Vagina (tissue), 2 donors: ENCODE data around the gene CAVIN4. TPM values are rescaled to one million over a fixed set of nuclear protein-coding genes. Genes with fewer than 3 reads are reported as not detected.

Experiments
- DNase-seq, 2 donors: peaks; one replicate each; pipeline ENCODE4 v3.0.0-alpha.2; 2017; ENCODE audit errors: extremely low spot score in 2 of 2
- H3K27ac ChIP-seq: fragments of 200-600 bp; sonication (generic); one replicate; pipeline ENCODE4 v1.5.1; 2019
- H3K27me3 ChIP-seq: fragments of 200-600 bp; sonication (generic); one replicate; pipeline ENCODE4 v1.5.1; 2019
- H3K36me3 ChIP-seq, 2 donors: fragments of 200-600 bp; sonication (generic); one replicate each; pipeline ENCODE4 v1.5.1; 2017 to 2019
- H3K4me1 ChIP-seq: fragments of 200-600 bp; sonication (generic); one replicate; pipeline ENCODE4 v1.5.1; 2019
- H3K4me3 ChIP-seq, 2 donors: fragments of 200-600 bp; sonication (generic); 1 replicate in 1 of 2; 2 replicates in 1 of 2; pipeline ENCODE4 v1.5.1; 2016 to 2019
- H3K9me3 ChIP-seq: fragments of 200-600 bp; sonication (generic); one replicate; pipeline ENCODE4 v1.5.1; 2019
- POLR2A ChIP-seq, 2 donors: fragments of 450-650 bp; IDR thresholded peaks; one replicate each; pipeline ENCODE4 v1.6.1; 2017; ENCODE audit warnings: antibody characterized with exemption in 2 of 2, mild to moderate bottlenecking in 2 of 2, moderate library complexity in 2 of 2
- POLR2AphosphoS5 ChIP-seq, 2 donors: sonication (generic); formaldehyde crosslinking; IDR thresholded peaks; one replicate each; pipeline ENCODE4 v1.9.0; 2017; ENCODE audit warnings: antibody characterized with exemption in 2 of 2, mild to moderate bottlenecking in 2 of 2, low read depth in 1 of 2; ENCODE audit not compliant: insufficient read depth in 1 of 2
- intact Hi-C: fragments of 100-400 bp; cut with DNase I; formaldehyde crosslinking; loops from one replicate; pipeline ENCODE4 v1.15.1; 2023
- total RNA-seq: library from RNA; depleted of rRNA; stranded (reverse); fragments of >200 nt; gene quantifications from one replicate; pipeline ENCODE4 v1.2.3, GENCODE V29; 2016
- TF ChIP-seq, protein P1 (sequence below), 3 experiments: fragments of 450-650 bp in 2 of 3; fragments of 200-600 bp in 1 of 3; sonication (generic) in 1 of 3; IDR thresholded peaks; one replicate each; pipeline ENCODE4 v1.5.1; 2017 to 2019; ENCODE audit warnings: antibody characterized with exemption in 3 of 3, mild to moderate bottlenecking in 2 of 3, moderate library complexity in 2 of 3

Gene CAVIN4
- total RNA-seq, 1 donor from 2014 or later, result 0.49 TPM

DNA sequence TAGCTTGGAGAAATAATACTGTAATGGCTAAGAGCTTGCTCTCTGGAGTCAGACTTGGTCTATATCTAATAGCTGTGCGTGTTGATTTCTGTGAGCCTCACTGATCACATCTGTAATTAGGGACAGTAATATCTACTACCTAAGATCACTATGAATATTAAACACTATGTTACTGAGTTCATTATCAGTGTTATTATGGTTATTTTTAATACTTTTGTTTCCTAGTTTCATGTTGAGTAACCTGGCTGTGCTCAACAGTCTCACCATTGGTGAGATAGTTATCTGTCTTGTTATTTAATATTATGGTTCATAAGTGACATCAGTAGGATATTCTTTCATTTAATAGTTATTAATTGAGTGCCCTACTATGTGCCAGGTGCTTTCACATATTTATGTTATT, 22.4 kb upstream of the CAVIN4 start:
- Histone ChIP-seq H3K27ac (no peak overlapping the region), H3K4me3 (no peak overlapping the region), H3K36me3 (no peaks in the 10 kb centered on the region), H3K9me3 (no peaks in the 10 kb centered on the region), H3K27me3 (no peaks in the 10 kb centered on the region), H3K4me1 (no peaks in the 10 kb centered on the region)
- intact Hi-C loops, result no loop called here
- no peak for DNase-seq
- TF ChIP-seq POLR2AphosphoS5 (IDR thresholded peaks at IDR 0.05; ENCODE audit: insufficient read depth in 1 of 2, low read depth in 1 of 2), result no peak
- TF ChIP-seq, protein P1, sequence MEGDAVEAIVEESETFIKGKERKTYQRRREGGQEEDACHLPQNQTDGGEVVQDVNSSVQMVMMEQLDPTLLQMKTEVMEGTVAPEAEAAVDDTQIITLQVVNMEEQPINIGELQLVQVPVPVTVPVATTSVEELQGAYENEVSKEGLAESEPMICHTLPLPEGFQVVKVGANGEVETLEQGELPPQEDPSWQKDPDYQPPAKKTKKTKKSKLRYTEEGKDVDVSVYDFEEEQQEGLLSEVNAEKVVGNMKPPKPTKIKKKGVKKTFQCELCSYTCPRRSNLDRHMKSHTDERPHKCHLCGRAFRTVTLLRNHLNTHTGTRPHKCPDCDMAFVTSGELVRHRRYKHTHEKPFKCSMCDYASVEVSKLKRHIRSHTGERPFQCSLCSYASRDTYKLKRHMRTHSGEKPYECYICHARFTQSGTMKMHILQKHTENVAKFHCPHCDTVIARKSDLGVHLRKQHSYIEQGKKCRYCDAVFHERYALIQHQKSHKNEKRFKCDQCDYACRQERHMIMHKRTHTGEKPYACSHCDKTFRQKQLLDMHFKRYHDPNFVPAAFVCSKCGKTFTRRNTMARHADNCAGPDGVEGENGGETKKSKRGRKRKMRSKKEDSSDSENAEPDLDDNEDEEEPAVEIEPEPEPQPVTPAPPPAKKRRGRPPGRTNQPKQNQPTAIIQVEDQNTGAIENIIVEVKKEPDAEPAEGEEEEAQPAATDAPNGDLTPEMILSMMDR (IDR thresholded peaks at IDR 0.05), result no peak
- no peak for TF ChIP-seq POLR2A (IDR thresholded peaks at IDR 0.05)

DNA sequence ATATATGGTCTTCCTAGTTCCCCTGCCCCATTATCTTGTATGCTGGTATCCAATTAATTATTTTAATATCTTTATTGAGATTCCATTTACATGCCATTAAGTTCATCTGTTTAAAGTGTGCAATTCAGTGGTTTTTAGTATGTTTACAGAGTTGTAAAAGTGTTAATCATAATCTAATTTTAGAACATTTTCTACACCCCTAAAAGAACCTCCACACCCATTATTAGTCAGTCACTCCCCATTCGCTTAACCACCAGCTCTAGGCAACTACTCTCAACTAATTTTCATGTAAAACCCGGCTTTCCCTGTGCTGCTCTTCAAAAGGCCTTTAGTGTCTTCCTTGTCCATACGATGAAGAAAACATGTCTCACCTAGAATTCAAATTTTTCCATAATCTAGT, 20.8 kb upstream of the CAVIN4 start:
- no peak for DNase-seq
- intact Hi-C loops, result no loop called here
- no peaks in the 10 kb centered on the region for H3K27me3 ChIP-seq
- TF ChIP-seq, protein P1 (IDR thresholded peaks at IDR 0.05), result no peak
- TF ChIP-seq POLR2A (IDR thresholded peaks at IDR 0.05) (no peak), POLR2AphosphoS5 (IDR thresholded peaks at IDR 0.05; ENCODE audit: insufficient read depth in 1 of 2, low read depth in 1 of 2) (no peak)
- H3K9me3 ChIP-seq, result no peaks in the 10 kb centered on the region
- no peaks in the 10 kb centered on the region for H3K4me1 ChIP-seq
- H3K27ac ChIP-seq, result no peak overlapping the region
- H3K4me3 ChIP-seq, result no peak overlapping the region
- no peaks in the 10 kb centered on the region for H3K36me3 ChIP-seq

DNA sequence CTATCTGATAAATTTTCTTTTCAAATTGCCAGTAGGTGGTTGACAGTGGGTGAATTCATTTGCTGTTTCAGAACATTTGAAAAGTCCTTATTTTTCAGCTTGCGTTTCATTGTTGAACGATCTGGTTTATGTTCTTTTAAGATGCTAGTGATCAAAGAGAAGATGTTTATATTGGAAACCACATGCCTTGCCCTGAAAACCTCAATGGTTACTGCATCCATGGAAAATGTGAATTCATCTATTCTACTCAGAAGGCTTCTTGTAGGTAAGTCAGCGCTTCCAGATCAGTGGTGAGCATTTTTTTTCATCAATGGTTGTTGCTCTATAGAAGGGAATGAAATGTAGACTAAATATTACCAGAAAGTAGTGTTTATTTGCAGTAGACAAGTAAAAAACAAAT, 16.6 kb upstream of the CAVIN4 start:
- no peak for TF ChIP-seq POLR2AphosphoS5 (IDR thresholded peaks at IDR 0.05; ENCODE audit: insufficient read depth in 1 of 2, low read depth in 1 of 2)
- TF ChIP-seq POLR2A (IDR thresholded peaks at IDR 0.05), result no peak
- TF ChIP-seq, protein P1 (IDR thresholded peaks at IDR 0.05), result no peak
- Histone ChIP-seq H3K27me3 (no peaks in the 10 kb centered on the region), H3K27ac (no peak overlapping the region), H3K36me3 (no peaks in the 10 kb centered on the region), H3K9me3 (no peaks in the 10 kb centered on the region), H3K4me1 (no peaks in the 10 kb centered on the region), H3K4me3 (no peak overlapping the region)
- intact Hi-C loops, result no loop called here
- no peak for DNase-seq

DNA sequence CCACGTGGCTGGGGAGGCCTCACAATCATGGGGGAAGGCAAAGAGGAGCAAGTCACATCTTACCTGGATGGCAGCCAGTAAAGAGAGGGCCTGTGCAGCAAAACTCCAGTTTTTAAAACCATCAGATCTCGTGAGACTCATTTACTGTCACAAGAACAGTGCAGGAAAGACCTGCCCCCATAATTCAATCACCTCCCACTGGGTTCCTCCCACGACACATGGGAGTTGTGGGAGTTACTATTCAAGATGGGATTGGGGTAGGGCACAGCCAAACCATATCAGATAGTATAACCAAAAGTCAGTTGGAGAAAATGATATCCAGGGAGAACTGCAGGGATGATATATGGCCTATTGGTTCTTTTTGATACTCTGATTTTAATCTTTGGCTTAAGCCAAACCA, 10.0 kb upstream of the CAVIN4 start:
- Histone ChIP-seq H3K4me3 (no peak overlapping the region), H3K4me1 (no peaks in the 10 kb centered on the region), H3K9me3 (no peaks in the 10 kb centered on the region), H3K27me3 (no peaks in the 10 kb centered on the region), H3K36me3 (no peaks in the 10 kb centered on the region), H3K27ac (no peak overlapping the region)
- no peak for DNase-seq
- TF ChIP-seq POLR2AphosphoS5 (IDR thresholded peaks at IDR 0.05; ENCODE audit: insufficient read depth in 1 of 2, low read depth in 1 of 2) (no peak), POLR2A (IDR thresholded peaks at IDR 0.05) (no peak)
- TF ChIP-seq, protein P1 (IDR thresholded peaks at IDR 0.05), result no peak
- intact Hi-C loops, result no loop called here

DNA sequence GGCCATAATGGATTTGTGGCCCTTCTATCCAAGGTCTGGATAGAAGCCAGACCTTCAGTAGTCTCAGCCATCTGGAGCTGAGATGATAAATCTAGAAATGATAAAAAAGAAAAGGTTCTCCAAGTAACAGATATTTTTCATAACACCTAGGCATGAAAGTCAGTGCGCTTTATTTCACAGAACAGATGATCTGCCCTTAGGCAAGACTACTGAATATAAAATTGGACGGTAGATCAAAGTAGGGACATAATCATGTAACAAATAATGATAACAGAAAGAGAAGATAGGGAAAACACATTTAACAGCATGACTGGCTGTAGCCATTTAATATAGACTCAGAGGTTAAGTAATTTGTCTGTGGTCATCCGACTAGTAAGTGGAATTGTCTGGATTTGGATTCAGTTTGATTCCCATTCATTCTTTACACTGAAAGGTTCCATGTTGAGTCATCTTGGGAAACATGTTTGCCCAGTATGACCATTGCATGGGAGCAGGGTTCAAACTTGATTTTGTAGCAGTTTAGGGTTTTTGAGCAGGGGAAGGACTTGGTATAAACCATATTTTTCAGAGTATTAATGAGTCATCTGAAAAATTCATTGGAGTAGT, 4.1 kb upstream of the CAVIN4 start:
- no peak overlapping the region for H3K4me3 ChIP-seq
- no peaks in the 10 kb centered on the region for H3K36me3 ChIP-seq
- H3K27ac ChIP-seq, result no peak overlapping the region
- H3K9me3 ChIP-seq, result no peaks in the 10 kb centered on the region
- H3K27me3 ChIP-seq, result no peaks in the 10 kb centered on the region
- no peaks in the 10 kb centered on the region for H3K4me1 ChIP-seq
- TF ChIP-seq POLR2AphosphoS5 (IDR thresholded peaks at IDR 0.05; ENCODE audit: insufficient read depth in 1 of 2, low read depth in 1 of 2), result no peak
- TF ChIP-seq POLR2A (IDR thresholded peaks at IDR 0.05), result no peak
- TF ChIP-seq, protein P1 (IDR thresholded peaks at IDR 0.05), result no peak
- intact Hi-C loops, result no loop called here
- no peak for DNase-seq
